Cardiac ventricle fibroblast (primary cell): ENCODE data around the gene ABI1. TPM values are rescaled to one million over a fixed set of nuclear protein-coding genes. Genes with fewer than 3 reads are reported as not detected.

Experiments used
- total RNA-seq: library from RNA; depleted of rRNA; stranded (reverse); fragments of >200 nt; gene quantifications from 2 replicates; pipeline ENCODE4 v1.2.3, GENCODE V29; 2015

Gene ABI1
- total RNA-seq, result 26.2 and 28.4 TPM in 2 replicates

GRCh38 chr10:26860443-26861204 is at the start of gene ABI1:
Gene ABI1, minus strand, starts transcription at chr10:26860958. Its CDS starts 95 bp downstream, at chr10:26860863.

DNA sequence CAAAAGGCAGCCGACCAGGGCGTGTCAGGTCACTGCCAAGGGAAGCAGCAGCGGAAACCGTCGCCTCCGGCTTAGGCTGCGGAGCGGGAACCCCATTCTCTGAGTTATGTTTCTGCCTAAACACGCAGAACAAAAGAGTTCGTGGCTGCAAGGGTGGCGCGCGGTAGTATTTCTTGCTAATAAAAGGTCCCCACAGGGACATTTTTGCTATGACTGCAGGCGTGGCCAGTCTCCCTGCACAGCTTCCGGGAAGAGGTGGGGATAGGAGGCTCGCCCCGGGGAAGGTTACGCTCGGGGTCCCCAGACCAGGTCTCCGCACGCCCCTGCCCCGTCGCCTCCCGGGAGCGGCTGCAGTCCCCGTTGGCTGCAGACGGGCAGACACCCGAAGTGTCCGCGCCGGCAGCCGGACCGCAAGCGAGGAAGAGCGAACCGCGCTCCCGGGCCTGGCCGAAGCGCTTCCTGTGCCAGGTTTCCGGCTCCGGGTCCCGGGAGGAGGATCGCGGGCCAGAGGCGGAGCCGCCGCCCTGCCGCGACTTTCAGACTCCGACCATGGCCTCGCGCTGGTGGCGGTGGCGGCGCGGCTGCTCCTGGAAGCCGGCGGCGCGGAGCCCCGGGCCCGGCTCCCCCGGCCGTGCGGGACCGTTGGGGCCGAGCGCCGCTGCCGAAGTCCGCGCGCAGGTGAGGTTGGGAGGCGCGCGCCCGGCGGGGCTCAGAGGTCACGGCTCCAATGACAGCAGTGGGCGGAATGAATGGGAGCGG is 163.4 kb downstream of the ABI1 start, which contains the start of gene PDSS1:
TSS of gene PDSS1 (plus strand) at position 539 of the 759 bp plus-strand sequence. CDS start at position 550, 11 bp downstream.

Other genes with a start within 250 kb of the ABI1 start
- gene PDSS1, start 163.3 kb downstream of the ABI1 start, total RNA-seq, result 2.0 and 2.6 TPM in 2 replicates
- 4.1 and 9.6 TPM in 2 replicates for gene ANKRD26, start 239.5 kb upstream of the ABI1 start, total RNA-seq